Fibroblast of mammary gland (primary cell): ENCODE results near the gene CIITA.
"Not testable (repeated sequence)": the region's sequence is repeated elsewhere in the genome, so short reads cannot be mapped to it uniquely, and the experiment has no call there.

Experiments
- DNase-seq: peaks from one replicate; pipeline ENCODE4 v3.0.0-alpha.2; 2010; ENCODE audit warnings: low read depth
- H3K4me3 ChIP-seq: 2 replicates; pipeline ENCODE4 v1.5.1; 2011; ENCODE audit warnings: low read depth, mild to moderate bottlenecking, low read length, moderate library complexity; ENCODE audit not compliant: control insufficient read depth
- TF ChIP-seq, protein P1 (sequence below): conservative IDR thresholded peaks from 2 replicates; pipeline ENCODE4 v1.5.1; 2011; ENCODE audit warnings: low read depth, low read length, inconsistent platforms; ENCODE audit not compliant: control insufficient read depth, insufficient read depth

The CIITA gene

GRCh38 chr16:10876799-10877341 lies at the start of gene CIITA:
Gene CIITA (plus strand): TSS chr16:10877202. CDS start chr16:10877331, 129 bp downstream.
- TF ChIP-seq, protein P1, sequence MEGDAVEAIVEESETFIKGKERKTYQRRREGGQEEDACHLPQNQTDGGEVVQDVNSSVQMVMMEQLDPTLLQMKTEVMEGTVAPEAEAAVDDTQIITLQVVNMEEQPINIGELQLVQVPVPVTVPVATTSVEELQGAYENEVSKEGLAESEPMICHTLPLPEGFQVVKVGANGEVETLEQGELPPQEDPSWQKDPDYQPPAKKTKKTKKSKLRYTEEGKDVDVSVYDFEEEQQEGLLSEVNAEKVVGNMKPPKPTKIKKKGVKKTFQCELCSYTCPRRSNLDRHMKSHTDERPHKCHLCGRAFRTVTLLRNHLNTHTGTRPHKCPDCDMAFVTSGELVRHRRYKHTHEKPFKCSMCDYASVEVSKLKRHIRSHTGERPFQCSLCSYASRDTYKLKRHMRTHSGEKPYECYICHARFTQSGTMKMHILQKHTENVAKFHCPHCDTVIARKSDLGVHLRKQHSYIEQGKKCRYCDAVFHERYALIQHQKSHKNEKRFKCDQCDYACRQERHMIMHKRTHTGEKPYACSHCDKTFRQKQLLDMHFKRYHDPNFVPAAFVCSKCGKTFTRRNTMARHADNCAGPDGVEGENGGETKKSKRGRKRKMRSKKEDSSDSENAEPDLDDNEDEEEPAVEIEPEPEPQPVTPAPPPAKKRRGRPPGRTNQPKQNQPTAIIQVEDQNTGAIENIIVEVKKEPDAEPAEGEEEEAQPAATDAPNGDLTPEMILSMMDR: no peak
- no peak within 1 kb of the TSS for H3K4me3 ChIP-seq
- DNase-seq: peak; percentile 80

DNA sequence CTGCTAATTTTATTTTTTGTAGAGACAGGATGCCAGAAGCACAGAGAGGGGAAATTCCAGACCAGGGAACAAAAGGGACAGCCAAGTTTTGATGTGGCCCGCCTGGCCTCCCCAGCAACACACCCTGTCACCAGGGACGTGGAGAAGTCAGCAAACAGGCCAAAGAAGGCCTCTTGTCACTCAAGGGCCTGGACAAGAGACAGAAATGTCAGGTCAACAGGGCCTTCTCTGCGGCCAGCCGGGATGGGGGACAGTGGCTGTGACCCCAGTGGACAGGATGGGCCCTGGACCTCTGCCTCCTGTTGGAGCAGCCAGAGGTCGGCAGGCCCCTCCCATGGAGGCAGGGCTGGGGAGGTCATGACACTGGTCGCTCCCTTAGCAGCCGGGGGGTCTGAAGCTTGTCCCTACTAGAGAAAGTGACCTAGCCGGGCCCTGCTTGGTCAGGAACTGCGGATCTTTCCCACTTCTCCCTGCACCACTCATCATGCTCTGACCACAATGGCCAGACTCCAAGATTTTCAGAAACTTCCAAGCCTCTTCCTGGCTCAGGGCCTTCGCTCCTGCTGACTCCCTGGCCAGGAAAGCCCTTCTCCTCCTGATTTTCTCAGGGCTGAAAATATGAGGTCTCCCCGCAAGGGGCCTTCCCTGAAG lies 49.2 kb upstream of the CIITA start:
- TF ChIP-seq, protein P1: no peak
- peak; percentile 93 for DNase-seq
- H3K4me3 ChIP-seq: no peak overlapping the region

DNA sequence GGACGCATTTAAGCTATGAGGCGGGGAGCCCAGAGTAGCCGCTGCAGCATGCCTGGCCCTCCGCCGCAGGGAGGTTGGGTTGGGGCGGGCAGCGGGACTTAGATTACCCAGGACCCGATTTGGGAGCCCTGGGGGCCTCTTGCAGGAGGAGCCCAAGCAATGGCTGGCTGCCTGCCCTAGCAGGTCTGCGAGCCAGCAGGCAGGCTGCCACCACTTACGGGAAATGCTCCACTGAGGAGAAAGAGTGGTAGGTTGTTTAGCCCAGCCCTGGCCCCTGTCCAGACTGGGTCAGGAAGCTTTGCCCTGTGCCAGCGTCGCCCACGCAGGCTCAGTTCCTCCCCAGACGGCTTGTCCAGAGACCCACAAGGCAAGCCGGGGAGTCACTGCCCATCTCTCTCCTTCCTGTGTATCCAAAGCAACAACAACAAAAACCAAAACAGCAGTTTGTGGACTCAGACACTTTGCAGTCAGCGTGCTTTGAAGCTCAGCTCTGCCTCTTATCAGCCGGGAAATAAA lies 48.1 kb upstream of the CIITA start:
- H3K4me3 ChIP-seq: peak overlapping the region; percentile 2
- TF ChIP-seq, protein P1: no peak
- DNase-seq: peak; percentile 83

DNA sequence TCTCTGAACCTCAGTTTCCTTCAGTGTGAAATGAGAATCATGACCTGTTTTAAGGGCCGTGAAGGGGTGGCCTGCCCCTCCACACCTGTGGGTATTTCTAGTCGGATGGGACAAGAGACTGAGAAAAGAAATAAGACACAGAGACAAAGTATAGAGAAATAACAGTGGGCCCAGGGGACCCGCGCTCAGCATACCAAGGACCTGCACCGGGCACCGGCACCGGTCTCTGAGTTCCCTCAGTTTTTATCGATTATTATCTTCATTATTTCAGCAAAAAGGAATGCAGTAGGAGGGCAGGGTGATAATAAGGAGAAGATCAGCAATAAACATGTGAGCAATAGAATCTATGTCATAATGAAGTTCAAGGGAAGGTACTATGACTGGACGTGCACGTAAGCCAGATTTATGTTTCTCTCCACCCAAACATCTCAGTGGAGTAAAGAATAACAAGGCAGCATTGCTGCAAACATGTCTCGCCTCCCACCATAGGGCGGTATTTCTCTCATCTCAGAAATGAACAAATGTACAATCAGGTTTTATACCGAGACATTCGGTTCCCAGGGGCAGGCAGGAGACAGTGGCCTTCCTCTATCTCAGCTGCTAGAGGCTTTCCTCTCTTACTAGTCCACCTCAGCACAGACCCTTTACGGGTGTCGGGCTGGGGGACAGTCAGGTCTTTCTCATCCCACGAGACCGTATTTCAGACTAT lies 47.5 kb upstream of the CIITA start:
- not testable (repeated sequence) for DNase-seq, H3K4me3 ChIP-seq

DNA sequence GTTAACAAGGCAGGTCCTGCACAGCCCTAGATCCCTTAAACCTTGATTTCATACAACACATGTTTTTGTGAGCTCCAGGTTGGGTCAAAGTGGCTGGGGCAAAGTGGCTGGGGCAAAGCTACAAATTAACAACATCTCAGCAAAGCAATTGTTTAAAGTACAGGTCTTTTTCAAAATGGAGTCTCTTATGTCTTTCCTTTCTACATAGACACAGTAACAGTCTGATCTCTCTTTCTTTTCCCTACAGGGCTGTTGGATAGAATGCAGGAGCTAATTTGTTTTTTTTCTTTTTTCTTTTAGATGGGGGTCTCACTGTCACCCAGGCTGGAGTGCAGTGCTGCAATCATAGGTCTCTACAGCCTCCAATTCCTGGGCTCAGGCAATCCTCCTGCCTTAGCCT lies 46.8 kb upstream of the CIITA start:
- H3K4me3 ChIP-seq, DNase-seq: not testable (repeated sequence)

- TF ChIP-seq, protein P1: no peak
- no peak for DNase-seq
- H3K4me3 ChIP-seq: no peak overlapping the region
Observed at GRCh38 chr16:10831894-10832886, 44.8 kb upstream of the CIITA start.

- DNase-seq: no peak
- TF ChIP-seq, protein P1: no peak
- no peak overlapping the region for H3K4me3 ChIP-seq
Observed at GRCh38 chr16:10833271-10833670, 43.7 kb upstream of the CIITA start.
